ENCODE measurements around the gene CASTOR1. TPM values are rescaled to one million over a fixed set of nuclear protein-coding genes. Genes with fewer than 3 reads are reported as not detected.

The CASTOR1 gene
- total RNA-seq, 1 donor from 2014 or later = 51.8 TPM

DNA sequence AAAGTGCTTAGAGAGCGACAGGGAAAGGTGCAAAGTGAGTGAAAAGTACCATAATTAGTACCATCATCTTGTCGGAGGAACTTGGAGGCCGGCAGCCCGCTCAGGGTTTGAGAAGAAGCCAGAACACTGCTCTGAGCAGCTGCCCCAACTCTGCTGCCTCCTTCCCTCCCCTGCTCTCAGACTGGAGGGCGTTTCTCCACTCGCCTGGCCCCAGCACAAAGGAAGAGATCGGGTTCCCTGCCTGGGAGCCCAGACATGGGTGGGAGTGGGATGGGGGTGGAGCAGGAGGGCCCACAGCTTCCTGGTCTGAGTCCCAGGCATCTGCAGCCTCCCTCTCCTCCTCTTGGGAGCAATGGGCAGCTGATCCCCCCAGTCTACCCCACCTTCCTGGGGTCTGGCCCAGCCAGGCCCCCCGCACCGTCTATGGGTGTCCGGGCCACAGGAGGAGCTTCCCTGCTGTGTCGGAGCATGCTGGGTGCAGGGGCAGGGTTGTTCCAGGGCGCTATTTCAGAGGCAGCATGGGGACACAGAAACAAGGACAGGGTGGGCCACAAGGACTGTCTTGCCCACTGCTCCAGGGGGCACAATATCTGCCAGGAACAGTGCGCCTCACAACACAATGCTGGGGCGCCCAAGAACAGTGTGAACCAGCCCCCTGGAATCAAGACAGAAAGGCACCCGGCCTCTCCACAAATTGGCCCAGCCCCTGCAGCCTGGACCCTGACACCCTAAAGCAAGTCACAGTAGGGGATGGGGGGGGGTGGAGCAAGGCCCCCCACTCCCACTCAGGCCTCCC is 47.5 kb downstream of the CASTOR1 start:
- Histone ChIP-seq H3K27ac (peak overlapping the region; percentile 47), H3K4me3 (no peak overlapping the region), H3K36me3 (no peaks in the 10 kb centered on the region), H3K9me3 (no peaks in the 10 kb centered on the region), H3K27me3 (no peaks in the 10 kb centered on the region), H3K4me1 (peaks cover 39% of the 10 kb centered on the region)
- TF ChIP-seq POLR2AphosphoS5 (IDR thresholded peaks at IDR 0.05; ENCODE audit: insufficient read depth in 1 of 2, low read depth in 1 of 2) (no peak), POLR2A (IDR thresholded peaks at IDR 0.05) (no peak)
- TF ChIP-seq, protein P1, sequence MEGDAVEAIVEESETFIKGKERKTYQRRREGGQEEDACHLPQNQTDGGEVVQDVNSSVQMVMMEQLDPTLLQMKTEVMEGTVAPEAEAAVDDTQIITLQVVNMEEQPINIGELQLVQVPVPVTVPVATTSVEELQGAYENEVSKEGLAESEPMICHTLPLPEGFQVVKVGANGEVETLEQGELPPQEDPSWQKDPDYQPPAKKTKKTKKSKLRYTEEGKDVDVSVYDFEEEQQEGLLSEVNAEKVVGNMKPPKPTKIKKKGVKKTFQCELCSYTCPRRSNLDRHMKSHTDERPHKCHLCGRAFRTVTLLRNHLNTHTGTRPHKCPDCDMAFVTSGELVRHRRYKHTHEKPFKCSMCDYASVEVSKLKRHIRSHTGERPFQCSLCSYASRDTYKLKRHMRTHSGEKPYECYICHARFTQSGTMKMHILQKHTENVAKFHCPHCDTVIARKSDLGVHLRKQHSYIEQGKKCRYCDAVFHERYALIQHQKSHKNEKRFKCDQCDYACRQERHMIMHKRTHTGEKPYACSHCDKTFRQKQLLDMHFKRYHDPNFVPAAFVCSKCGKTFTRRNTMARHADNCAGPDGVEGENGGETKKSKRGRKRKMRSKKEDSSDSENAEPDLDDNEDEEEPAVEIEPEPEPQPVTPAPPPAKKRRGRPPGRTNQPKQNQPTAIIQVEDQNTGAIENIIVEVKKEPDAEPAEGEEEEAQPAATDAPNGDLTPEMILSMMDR (IDR thresholded peaks at IDR 0.05) = no peak
- no peak for DNase-seq (ENCODE audit: extremely low spot score in 2 of 2)
- intact Hi-C loops (cut with DNase I) = no loop called here

DNA sequence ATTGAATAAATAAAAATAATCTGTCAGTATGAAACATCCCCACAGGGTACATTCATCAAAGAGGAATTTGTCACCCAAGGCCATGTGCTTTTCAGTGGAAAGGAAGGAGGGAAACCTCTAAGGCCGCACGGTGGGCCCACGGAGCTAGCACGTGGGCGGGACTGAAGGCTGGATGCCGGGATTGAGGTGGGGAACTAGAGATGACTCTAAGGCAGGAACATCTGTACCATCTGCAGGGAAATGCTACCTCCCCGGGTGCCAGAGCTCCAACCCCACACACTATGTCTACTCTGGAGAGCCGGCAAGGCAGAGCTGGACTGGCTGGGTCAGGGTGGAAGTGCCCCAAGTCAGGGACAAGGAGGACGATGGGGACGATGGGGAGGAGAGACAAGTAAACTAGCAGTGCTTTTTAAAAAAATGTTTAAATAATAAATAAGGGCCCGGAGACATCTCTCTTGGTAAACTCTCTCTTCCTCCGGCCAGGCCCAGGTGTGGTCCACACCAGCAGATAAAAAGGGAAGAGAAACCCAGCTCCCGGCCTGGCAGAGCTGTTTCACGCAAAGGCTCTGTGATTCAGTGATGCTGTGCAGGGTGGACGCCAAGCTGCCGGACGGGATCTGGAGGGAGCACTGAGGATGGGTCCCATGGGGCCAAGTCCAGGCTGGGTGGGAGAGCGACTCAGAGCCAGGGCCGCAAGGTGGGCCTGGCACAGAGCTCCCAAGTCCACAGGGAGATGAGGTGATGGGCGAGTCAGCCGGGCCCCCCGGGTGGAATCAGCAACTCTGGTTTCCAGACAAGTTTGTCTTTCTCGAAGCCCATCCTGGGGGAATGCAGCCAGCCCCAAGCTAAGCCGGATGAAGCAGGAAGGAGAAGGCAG is 48.5 kb downstream of the CASTOR1 start:
- intact Hi-C loops (cut with DNase I) = no loop called here
- TF ChIP-seq, protein P1 (IDR thresholded peaks at IDR 0.05) = no peak
- TF ChIP-seq POLR2A (IDR thresholded peaks at IDR 0.05) = no peak
- no peak for TF ChIP-seq POLR2AphosphoS5 (IDR thresholded peaks at IDR 0.05; ENCODE audit: insufficient read depth in 1 of 2, low read depth in 1 of 2)
- no peaks in the 10 kb centered on the region for H3K27me3 ChIP-seq
- no peak for DNase-seq (ENCODE audit: extremely low spot score in 2 of 2)
- no peak overlapping the region for H3K4me3 ChIP-seq
- peak overlapping the region; percentile 47 for H3K27ac ChIP-seq
- H3K36me3 ChIP-seq = no peaks in the 10 kb centered on the region
- peaks cover 36% of the 10 kb centered on the region for H3K4me1 ChIP-seq
- H3K9me3 ChIP-seq = no peaks in the 10 kb centered on the region

DNA sequence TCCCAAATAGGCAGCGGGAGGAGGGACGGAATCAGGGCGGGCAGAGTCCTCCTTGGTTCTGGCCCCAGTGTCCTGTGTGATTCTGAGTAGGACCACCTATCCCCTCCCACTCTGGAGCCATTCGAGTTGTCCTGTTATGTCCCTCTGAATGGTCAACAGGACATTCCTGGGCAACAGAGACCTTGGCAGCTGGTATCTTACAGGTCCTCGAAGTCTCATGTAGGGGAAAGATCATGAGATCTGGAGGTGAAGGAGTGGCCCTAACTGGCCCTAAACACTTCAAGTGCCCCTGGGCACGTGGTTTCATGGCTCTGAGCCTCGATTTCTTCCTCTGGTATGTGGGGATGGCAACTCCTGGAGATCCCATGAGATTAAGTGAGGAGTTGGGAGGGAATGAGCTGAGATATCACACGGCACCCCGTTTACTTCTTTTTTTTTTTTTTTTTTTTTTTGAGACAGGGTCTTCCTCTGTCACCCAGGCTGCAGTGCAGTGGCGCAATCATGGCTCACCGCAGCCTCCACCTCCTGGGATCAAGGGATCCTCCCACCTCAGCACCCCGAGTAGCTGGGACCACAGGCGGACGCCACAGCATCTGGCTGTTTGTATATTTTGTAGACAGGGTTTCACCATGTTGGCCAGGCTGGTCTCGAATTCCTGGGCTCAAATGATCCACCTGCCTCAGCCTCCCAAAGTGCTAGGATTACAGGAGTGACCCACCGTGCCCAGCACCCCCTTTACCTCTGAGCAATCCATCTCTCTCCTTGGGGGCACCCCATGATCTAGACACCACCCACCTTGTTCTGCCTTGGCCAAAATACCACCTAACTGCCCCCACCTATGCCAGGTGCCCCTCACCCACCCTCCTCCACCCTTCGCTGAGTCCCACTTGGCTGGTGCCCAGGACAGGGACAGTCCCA is 49.6 kb downstream of the CASTOR1 start:
- Histone ChIP-seq H3K4me1 (peaks cover 40% of the 10 kb centered on the region), H3K36me3 (no peaks in the 10 kb centered on the region), H3K27ac (no peak overlapping the region), H3K27me3 (no peaks in the 10 kb centered on the region), H3K9me3 (no peaks in the 10 kb centered on the region), H3K4me3 (no peak overlapping the region)
- DNase-seq (ENCODE audit: extremely low spot score in 2 of 2) = no peak
- intact Hi-C loops (cut with DNase I) = no loop called here
- TF ChIP-seq, protein P1 (IDR thresholded peaks at IDR 0.05) = no peak
- no peak for TF ChIP-seq POLR2A (IDR thresholded peaks at IDR 0.05)
- TF ChIP-seq POLR2AphosphoS5 (IDR thresholded peaks at IDR 0.05; ENCODE audit: insufficient read depth in 1 of 2, low read depth in 1 of 2) = no peak

DNA sequence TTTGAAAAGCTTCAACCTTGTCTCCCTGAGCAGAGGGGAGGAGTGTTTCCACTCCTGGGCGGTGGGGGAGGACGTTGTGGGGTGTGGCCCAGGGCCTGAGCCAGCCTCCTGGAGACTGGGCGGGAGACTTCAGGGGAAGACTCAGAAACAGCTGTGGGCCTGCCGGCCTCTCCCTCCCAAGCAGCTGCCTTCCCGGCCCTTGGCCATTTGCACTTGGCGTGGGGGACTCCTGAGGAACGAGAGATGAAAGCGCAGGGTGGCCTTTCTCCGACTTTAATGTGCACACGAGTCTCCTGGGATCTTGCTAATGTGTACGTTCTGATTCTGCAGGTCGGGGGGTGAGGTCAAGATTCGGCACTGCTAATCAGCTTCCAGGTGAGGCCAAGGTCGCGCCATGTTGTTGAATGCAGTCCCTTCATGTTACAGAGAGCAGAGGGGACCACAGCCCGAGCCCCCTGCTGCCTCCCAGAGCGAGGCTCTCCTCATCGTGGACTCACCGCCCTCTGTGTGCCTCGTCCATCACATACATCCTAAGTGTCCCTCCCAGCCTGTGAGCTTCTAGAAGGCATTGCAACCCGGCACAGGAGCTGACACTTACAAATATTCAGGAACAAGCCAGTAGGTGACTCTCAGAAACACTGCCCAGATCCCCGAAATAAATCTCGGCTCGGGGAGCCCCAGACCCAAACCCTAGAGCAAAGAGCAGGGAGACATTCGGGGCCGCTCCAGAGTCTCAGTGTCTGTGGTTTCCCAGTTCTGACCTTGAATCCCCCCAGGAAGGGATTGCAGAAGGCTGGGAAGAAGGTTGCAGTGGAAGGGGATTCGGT is 50.4 kb downstream of the CASTOR1 start:
- Histone ChIP-seq H3K27me3 (no peaks in the 10 kb centered on the region), H3K27ac (peak overlapping the region; percentile 10), H3K9me3 (no peaks in the 10 kb centered on the region), H3K4me1 (peaks cover 43% of the 10 kb centered on the region), H3K4me3 (no peak overlapping the region), H3K36me3 (no peaks in the 10 kb centered on the region)
- no peak for DNase-seq (ENCODE audit: extremely low spot score in 2 of 2)
- intact Hi-C loops (cut with DNase I) = no loop called here
- TF ChIP-seq POLR2AphosphoS5 (IDR thresholded peaks at IDR 0.05; ENCODE audit: insufficient read depth in 1 of 2, low read depth in 1 of 2) = peak in 1 of 2 donors; percentile 13
- TF ChIP-seq, protein P1 (IDR thresholded peaks at IDR 0.05) = no peak

Measured in vagina (tissue), 2 donors.